Activated CD8-positive, alpha-beta T cell treated with anti-CD3 and anti-CD28 coated beads for 36 hours (primary cell): Measurements from ENCODE around the gene FAM13A. TPM values are rescaled to one million over a fixed set of nuclear protein-coding genes. Genes with fewer than 3 reads are reported as not detected.

ENCODE experiments used
- ATAC-seq: fragments of 200-7000 bp; cut with Tn5 transposase; one replicate; pipeline ENCODE4 v1.10.0; 2021; ENCODE audit warnings: mild to moderate bottlenecking, moderate library complexity
- CTCF ChIA-PET: fragments of 350-600 bp; sonication (Branson Sonifier 250); formaldehyde crosslinking; loops from one replicate; lab custom pipeline; 2021; ENCODE audit warnings: antibody characterized with exemption; lab: Charles Lee
- POLR2A ChIA-PET: fragments of 350-600 bp; sonication (Branson Sonifier 250); formaldehyde crosslinking; loops from one replicate; lab custom pipeline; 2021; ENCODE audit warnings: antibody characterized with exemption; lab: Charles Lee
- DNase-seq: peaks from one replicate; pipeline ENCODE4 v3.0.0-alpha.2; 2020
- H3K27ac Mint-ChIP-seq: one replicate; pipeline ENCODE4 v1.8.0; 2021; ENCODE audit warnings: mild to moderate bottlenecking, mixed read lengths
- H3K27me3 Mint-ChIP-seq: one replicate; pipeline ENCODE4 v1.8.0; 2021; ENCODE audit warnings: mixed read lengths
- H3K36me3 Mint-ChIP-seq: one replicate; pipeline ENCODE4 v1.8.0; 2021; ENCODE audit warnings: low read depth, mixed read lengths
- H3K4me1 Mint-ChIP-seq: one replicate; pipeline ENCODE4 v1.8.0; 2021; ENCODE audit warnings: low read depth, mixed read lengths
- H3K4me3 Mint-ChIP-seq: one replicate; pipeline ENCODE4 v1.8.0; 2021; ENCODE audit warnings: mild to moderate bottlenecking, moderate library complexity, mixed read lengths
- H3K9me3 Mint-ChIP-seq: one replicate; pipeline ENCODE4 v1.8.0; 2021; ENCODE audit warnings: mixed read lengths
- CTCF ChIP-seq: fragments of 200-600 bp; IDR thresholded peaks from one replicate; pipeline ENCODE4 v1.8.0; 2022; ENCODE audit warnings: antibody characterized with exemption, mild to moderate bottlenecking
- intact Hi-C: fragments of 100-400 bp; cut with micrococcal nuclease; formaldehyde crosslinking; loops from one replicate; pipeline ENCODE4 v1.10.0; 2022
- total RNA-seq, 2 experiments: library from RNA; stranded (reverse); gene quantifications; one replicate each; pipeline ENCODE4 v1.2.3, GENCODE V29; 2021

The FAM13A gene
- total RNA-seq = 1 to 10 TPM; 4.5 to 6.0 TPM

- DNase-seq (peak; percentile 10), ATAC-seq (no peak)
- TF ChIP-seq CTCF = no peak
- H3K9me3 Mint-ChIP-seq = peaks cover 8% of the 10 kb centered on the region
- peak within 1 kb of the TSS; percentile 26 for H3K4me3 Mint-ChIP-seq
- POLR2A ChIA-PET = no interaction called here
- intact Hi-C loops = no loop called here
- H3K27me3 Mint-ChIP-seq = peaks cover 2% of the 10 kb centered on the region
- H3K36me3 Mint-ChIP-seq = no peaks in the 10 kb centered on the region
- no peak within 1 kb of the TSS for H3K27ac Mint-ChIP-seq
- CTCF ChIA-PET = interaction anchor here (1.3 kb wide), 1 partner anchor 34 kb away, joined by 3 read pairs; no protein-coding TSS in a partner anchor
- peaks cover 16% of the 10 kb centered on the region for H3K4me1 Mint-ChIP-seq
Observed at GRCh38 chr4:89056953-89057398, at the start of gene FAM13A. Gene FAM13A, minus strand, starts transcription at chr4:89057185. Its CDS starts 221 bp downstream, at chr4:89056964.

DNA sequence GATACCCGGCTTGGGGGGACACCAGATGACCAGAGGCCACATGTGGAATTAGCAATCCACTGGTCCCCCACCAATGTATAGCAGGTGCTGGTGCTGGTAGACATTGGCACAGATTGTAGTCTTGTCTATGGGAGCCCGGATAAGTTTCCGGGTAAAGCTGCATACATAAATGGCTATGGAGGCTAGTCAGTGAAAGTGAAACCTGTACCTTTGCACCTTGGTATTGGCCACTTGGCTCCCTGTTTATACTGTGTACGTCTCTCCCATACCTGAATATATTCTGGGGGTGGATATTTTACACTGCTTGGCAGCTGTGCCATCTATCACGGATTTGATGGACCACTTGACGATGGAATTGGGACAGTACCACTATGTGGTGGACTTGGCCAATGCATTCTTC lies 48.7 kb upstream of the FAM13A start:
- peaks cover 18% of the 10 kb centered on the region for H3K4me1 Mint-ChIP-seq
- ATAC-seq (no peak), DNase-seq (no peak)
- no peak for TF ChIP-seq CTCF
- H3K9me3 Mint-ChIP-seq = peaks cover 7% of the 10 kb centered on the region
- ChIA-PET POLR2A (no interaction called here), CTCF (no interaction called here)
- intact Hi-C loops = no loop called here
- H3K4me3 Mint-ChIP-seq = no peak overlapping the region
- H3K27ac Mint-ChIP-seq = no peak overlapping the region
- H3K27me3 Mint-ChIP-seq = peaks cover 11% of the 10 kb centered on the region
- H3K36me3 Mint-ChIP-seq = no peaks in the 10 kb centered on the region

- CTCF ChIA-PET = no interaction called here
- POLR2A ChIA-PET = no interaction called here
- Mint-ChIP-seq H3K4me3 (no peak overlapping the region), H3K36me3 (no peaks in the 10 kb centered on the region), H3K4me1 (peaks cover 24% of the 10 kb centered on the region), H3K27me3 (no peaks in the 10 kb centered on the region), H3K9me3 (no peaks in the 10 kb centered on the region), H3K27ac (peak overlapping the region; percentile 62)
- no peak for TF ChIP-seq CTCF
- ATAC-seq (peak; percentile 78), DNase-seq (no peak)
- intact Hi-C loops = no loop called here
Observed at GRCh38 chr4:89101256-89102161, 44.5 kb upstream of the FAM13A start.

DNA sequence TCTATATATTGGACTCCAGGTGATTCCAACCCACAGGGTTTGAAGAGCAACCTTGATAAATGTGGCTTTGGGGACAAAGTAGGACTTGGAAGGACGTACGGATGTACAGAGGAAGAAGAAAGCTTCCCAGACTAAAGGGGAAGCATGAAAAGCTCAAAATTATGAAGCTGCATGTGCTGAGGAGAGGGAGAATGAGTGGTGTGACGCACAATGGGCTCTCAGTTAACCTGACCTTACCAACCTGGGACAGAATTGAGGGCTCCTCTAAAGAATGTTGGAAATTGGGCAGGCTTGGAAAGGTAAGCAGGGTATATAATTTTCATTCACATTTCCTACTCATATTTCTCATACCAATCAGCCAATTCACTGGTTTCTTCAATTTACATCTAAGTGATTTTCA lies 43.9 kb upstream of the FAM13A start:
- H3K9me3 Mint-ChIP-seq = no peaks in the 10 kb centered on the region
- no peak for TF ChIP-seq CTCF
- ATAC-seq (no peak), DNase-seq (no peak)
- H3K36me3 Mint-ChIP-seq = no peaks in the 10 kb centered on the region
- intact Hi-C loops = no loop called here
- ChIA-PET CTCF (no interaction called here), POLR2A (interaction anchor here (1.5 kb wide), 1 partner anchor 11 kb away, joined by 3 read pairs; no protein-coding TSS in a partner anchor)
- peaks cover 24% of the 10 kb centered on the region for H3K4me1 Mint-ChIP-seq
- no peaks in the 10 kb centered on the region for H3K27me3 Mint-ChIP-seq
- no peak overlapping the region for H3K4me3 Mint-ChIP-seq
- H3K27ac Mint-ChIP-seq = peak overlapping the region; percentile 62

DNA sequence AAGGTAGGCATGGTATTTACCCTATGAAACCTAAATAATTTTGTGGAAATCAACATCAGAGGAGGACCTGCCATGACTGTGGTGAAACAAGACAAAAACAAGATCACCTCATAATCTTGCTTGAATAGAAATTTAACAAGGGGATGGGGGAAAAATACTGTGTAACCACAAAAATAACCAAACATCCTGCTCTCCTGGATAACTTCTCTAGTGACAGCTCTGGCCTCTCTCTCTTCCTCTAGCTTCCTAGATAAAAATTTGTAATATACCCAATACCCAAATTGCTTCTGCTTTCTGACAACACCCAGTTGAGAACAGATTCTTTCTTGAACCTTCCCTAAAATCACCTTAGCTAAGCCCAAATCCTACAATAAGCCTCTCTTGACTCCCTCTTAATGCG lies 42.5 kb upstream of the FAM13A start:
- TF ChIP-seq CTCF = no peak
- Mint-ChIP-seq H3K27ac (no peak overlapping the region), H3K9me3 (no peaks in the 10 kb centered on the region), H3K36me3 (no peaks in the 10 kb centered on the region), H3K4me1 (peaks cover 22% of the 10 kb centered on the region), H3K27me3 (peaks cover 3% of the 10 kb centered on the region), H3K4me3 (no peak overlapping the region)
- ATAC-seq = no peak
- ChIA-PET POLR2A (interaction anchor here (1.5 kb wide), 1 partner anchor 12 kb away, joined by 3 read pairs; no protein-coding TSS in a partner anchor), CTCF (no interaction called here)
- no peak for DNase-seq
- intact Hi-C loops = no loop called here
